Stimulated activated CD8-positive, alpha-beta memory T cell treated with anti-CD3 and anti-CD28 coated beads, Interleukin-15, amount 100 ng/mL, for 1 hour (primary cell): ENCODE measurements around the gene CPEB4.

Experiments
- DNase-seq: peaks from one replicate; pipeline ENCODE4 v3.0.0-alpha.2; 2020; ENCODE audit warnings: low read depth

The CPEB4 gene

DNA sequence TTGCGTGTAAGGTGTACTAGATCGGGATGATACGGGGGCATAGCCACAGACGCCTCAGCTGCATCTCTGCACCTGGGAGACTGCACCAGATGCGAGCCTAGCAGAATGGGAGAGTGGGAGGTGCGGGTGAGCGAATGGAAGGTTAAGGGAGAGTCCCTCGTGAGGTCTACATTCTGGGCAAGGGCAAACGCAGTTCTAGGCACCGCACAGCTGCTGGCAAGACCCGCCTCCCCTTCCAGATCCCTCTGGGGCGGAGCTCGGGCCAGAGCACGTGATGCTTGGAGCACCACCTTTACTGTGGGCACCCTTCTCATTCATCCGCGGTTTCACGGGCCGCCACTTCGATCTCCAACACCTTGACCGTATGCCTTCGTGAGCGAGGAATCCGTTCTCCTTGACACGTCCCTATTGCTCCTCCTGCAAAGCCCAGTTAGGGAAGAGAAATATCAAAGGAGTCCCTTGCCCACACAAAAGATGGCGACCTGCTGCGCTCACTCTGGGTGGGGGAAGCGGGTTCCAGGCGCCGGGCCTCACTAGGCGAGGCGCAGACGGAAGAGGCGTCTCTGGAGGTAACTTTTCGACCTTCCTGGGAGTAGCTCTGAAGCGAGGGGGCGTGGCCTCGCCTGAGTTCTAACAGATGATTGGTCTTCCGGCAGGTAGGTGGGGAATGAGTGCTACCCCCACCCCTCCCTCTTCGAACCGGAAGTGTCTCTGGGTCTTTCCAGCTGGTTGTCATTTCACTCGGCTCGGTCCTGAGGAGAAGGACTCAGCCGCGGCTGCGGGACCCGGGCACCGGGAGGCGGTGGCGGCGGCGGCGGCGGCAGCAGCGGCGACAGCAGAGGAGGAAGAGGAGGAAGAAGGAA lies at the start of gene CPEB4:
Gene CPEB4, plus strand, starts transcription at position 740 of the 863 bp plus-strand sequence. CDS start 1,385 bp downstream, outside the sequence.
- DNase-seq: peak; percentile 93

GRCh38 chr5:173839117-173839713 lies 48.9 kb upstream of the CPEB4 start:
- no peak for DNase-seq

GRCh38 chr5:173840111-173840983 lies 47.8 kb upstream of the CPEB4 start:
- DNase-seq: no peak

DNA sequence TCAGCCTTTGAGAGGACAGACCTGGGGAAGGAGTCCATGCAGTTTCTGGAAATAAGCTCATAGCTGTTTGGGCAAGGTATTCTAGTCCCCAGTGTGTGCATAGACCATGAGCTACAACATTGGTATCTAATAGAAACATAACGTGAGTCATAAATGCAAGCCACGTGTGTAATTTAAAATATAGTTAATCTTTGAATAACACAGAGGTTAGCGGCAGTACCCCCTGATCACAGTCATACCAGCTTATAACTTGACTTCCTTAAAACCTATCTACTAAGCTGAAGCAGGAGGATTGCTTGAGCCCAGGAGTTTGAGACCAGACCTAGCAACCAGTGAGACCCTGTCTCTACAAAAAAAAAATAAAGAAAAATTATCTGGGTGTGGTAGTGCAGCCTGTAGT lies 46.4 kb upstream of the CPEB4 start:
- no peak for DNase-seq

- no peak for DNase-seq
These were observed 44.4 kb upstream of the CPEB4 start for GRCh38 chr5:173843794-173844193.

DNA sequence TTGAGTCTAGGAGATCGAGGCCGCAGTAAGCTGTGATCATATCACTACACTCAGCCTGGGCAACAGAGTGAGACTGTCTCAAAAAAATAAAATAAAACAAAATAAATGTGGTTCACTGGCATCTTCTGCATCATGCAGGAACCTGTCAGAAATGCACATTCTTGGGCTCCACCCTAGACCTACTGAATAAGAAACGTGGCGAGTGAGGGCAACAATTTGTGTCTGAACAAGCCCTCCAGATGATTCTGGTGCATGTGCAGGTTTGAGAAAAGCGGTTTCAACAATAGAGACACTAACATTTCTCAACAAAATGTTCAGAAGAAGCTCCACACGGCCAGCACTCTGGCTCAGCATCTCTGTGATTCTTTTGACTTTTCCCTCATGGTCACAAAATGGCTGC lies 42.8 kb upstream of the CPEB4 start:
- DNase-seq: no peak

DNA sequence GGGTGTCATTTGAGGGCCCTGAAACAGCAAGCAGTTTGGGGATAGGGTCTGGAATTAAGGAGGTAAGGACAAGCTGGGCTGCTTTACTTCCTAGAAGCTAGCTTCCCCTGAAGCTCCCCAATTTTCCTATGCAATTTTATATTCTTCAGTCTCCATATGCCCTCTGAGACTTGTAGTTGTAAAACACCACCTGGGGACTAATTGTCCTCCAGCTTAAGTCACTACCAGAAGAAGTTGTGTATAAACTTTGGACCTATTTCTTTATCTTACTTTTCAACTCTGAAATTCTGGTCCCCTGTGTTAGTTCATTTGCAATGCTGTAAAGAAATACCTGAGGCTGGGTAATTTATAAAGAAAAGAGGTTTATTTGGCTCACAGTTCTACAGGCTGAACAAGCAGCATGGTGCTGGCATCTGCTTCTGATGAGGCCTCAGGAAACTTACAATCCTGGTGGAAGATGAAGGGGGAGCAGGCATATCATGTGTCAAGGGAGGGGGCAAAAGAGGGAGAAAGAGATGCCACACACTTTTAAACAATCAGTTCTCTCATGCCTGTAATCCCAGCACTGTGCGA lies 41.1 kb upstream of the CPEB4 start:
- no peak for DNase-seq

DNA sequence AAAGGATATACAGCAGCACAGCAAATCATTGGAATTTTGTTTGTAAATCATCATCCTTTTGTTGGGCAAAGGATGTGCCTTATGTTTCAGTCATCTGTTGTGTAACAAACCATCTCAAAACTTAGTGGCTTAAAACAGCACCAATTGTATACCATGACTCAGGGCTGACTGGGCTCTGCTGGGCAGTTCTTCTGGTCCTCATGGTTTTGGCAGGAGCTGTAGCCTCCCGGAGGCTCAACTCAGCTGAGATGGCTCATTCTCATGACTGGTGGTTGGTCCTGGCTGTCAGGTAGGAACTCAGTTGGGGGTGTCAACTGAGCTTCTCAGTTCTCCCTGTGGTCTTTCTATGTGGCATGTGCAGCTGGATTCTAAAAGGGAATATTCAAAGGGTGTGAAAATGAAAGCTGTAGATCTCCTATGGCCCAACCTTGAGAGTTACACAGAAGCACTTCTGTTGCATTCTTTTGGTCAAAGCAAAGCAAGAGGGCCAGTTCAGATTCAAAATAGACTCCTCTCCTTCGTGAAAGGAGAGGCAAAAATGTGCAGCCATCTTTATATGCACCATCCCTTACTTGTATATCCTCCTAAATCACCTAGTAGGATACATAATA lies 39.1 kb upstream of the CPEB4 start:
- DNase-seq: no peak

DNA sequence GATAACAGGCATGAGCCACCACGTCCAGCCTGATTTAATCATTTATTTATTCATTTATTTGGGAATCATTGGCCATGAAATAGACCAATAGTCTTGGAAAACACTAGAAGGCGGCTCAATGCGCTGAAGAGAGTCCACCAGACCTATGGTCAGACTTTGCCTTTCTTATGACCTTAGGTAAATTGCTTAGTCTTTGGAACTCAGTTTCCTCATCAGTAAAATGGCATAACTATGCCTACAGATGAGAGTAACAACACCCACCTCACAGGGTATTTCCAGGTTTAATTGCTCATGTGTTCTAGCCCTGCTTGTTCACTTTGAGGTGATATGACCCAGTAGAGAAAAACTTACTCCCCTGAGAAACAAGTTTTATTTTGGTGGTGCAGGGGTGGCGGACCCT lies 38.2 kb upstream of the CPEB4 start:
- DNase-seq: no peak

- DNase-seq: no peak
These were observed 37.5 kb upstream of the CPEB4 start for GRCh38 chr5:173850659-173851058.

DNA sequence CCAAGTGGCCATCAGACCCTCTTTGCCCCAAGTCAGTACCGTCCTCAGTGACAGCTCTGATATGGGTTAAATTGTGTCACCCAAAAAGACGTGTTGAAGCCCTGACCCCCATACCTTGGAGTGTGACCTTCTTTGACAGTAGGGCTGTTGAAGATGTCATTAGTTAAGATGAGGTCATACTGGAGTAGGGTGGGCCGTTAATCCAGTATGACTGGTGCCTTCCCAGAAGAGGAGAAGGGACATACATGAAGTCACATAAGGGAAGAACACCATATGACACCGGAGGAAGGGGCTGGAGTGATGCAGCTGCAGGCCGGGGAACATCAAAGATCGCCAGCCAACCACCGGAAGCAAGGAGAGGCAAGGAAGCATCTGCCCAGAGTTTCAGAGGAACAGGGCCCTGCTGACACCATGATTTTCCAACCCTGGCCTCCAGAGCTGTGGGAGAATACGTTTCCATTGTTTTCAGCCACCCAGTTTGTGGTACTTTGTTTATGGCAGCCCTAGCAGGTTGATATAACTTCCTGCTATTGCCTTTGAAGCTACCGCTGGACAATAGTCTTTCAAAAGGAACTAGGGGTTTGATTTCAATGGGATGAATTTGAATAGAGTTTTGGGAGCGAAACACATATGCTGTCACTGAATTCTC lies 36.4 kb upstream of the CPEB4 start:
- DNase-seq: no peak

GRCh38 chr5:173852790-173853359 lies 35.3 kb upstream of the CPEB4 start:
- no peak for DNase-seq

- no peak for DNase-seq
These were observed 34.6 kb upstream of the CPEB4 start for GRCh38 chr5:173853370-173854131.

DNA sequence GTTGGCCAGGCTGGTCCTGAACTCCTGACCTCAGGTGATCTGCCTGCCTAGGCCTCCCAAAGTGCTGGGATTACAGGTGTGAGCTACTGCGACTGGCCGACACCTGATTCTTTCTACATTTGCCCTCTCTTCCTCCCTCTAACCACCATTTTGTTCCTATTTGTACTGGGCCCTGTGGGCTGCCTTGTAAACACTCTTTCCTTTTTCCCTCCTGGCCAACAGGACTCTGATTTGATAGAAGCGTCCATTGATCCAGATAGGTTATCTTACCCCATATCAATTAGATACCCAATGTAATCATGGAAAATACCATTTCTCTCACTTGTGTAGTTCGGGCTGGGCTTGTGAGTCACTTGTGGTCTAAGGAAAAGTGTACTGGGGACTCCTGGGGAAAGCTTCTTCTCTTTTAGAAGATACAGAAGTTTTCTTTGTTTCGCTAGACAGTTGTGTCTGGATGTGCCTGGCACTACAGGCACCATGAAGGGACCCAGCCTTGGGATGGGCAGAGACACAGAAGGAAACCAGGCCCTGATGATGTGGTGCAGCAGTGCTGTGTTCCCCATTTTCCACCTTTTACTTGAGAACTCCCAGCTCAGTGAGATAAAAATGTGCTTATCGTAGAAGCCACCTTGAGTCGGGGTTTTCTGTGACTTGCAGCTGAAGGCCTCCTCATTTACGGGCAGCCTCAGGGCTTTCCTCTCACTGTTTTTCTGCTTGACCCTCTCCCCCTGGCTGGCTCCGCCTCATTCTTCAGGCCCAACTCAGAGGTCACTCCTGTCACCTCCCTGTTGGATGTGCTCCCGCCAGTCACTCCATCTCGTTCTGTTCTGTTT lies 32.8 kb upstream of the CPEB4 start:
- no peak for DNase-seq

- DNase-seq: no peak
These were observed 32.0 kb upstream of the CPEB4 start for GRCh38 chr5:173855995-173856656.

DNA sequence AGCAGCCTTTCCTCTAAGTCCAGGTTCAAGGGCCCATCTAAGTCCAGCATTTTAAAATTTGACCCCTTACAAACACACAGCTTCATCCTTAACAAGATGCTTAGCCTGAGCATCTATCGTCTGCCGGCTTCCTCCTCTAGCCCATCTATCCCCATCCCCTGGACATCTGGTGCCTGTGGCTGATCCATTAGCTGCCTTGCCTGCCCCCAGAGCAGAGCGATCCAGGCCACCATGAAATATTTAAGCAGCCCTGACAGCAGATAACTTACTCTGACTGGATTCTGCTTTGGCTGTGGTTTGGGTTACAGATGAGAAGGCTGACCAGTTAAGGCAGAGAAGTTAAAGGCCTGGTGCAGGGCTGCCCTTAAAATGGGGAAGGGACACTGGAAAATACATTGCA lies 30.9 kb upstream of the CPEB4 start:
- DNase-seq: no peak

DNA sequence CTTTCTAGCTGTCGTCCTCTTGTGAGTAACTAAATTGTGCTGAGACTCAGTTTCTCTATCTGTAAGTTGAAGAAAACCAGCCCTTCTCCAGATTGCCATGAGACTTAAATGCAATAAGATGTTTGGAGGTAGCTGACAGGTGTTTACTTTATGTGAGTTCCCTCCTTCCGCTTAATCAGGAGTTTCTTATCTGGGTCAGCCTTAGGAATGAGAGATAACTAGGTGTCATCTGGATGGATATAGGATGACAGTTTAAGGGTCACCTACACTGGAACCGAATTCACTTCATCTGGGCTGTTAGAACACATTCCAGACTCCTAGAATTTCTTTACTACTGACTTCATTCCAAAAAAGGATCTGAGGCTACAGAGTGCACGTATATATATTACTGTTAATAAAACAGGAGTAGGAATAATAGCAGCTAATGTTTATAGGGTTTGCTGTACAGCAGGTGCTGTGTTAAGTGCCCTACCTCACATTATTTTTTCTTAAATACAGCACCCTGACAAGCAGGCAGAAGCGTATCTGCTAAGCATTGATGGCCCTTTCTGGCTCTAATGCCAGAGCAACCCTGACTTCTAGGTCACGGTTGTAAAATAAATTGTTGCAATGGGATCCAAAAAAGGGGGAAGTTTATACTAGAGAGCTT lies 30.0 kb upstream of the CPEB4 start:
- DNase-seq: no peak
